LHCN-M2 (cell line): ENCODE results near the gene PEX14. TPM values are rescaled to one million over a fixed set of nuclear protein-coding genes. Genes with fewer than 3 reads are reported as not detected.
"Not testable (repeated sequence)": the region's sequence is repeated elsewhere in the genome, so short reads cannot be mapped to it uniquely, and the experiment has no call there.

ENCODE experiments used
- DNase-seq: peaks from one replicate; pipeline ENCODE4 v3.0.0-alpha.2; 2012; ENCODE audit warnings: low read depth
- polyA plus RNA-seq: library from polyadenylated mRNA; unstranded; fragments of >200 nt; gene quantifications from one replicate; pipeline ENCODE4 v1.2.1, GENCODE V29; 2012; ENCODE audit warnings: missing spikeins
- total RNA-seq: library from RNA; depleted of rRNA; stranded (reverse); fragments of >200 nt; gene quantifications from 2 replicates; pipeline ENCODE4 v1.2.3, GENCODE V29; 2014; rRNA removed

The PEX14 gene
- total RNA-seq, result 13.4 and 16.5 TPM in 2 replicates
- polyA plus RNA-seq, result 19.5 TPM

- peak; percentile 82 for DNase-seq
Observed at GRCh38 chr1:10474613-10475507, at the start of gene PEX14. PEX14 (plus strand) TSS chr1:10474950; CDS start chr1:10474967, 17 bp downstream.

GRCh38 chr1:10425826-10426534 is 48.8 kb upstream of the PEX14 start:
- not testable (repeated sequence) for DNase-seq

GRCh38 chr1:10426535-10426848 is 48.3 kb upstream of the PEX14 start:
- DNase-seq, result not testable (repeated sequence)

- no peak for DNase-seq
Observed at GRCh38 chr1:10428984-10429383, 45.8 kb upstream of the PEX14 start.

- DNase-seq, result no peak
Observed at GRCh38 chr1:10429868-10430215, 44.9 kb upstream of the PEX14 start.

- DNase-seq, result peak; percentile 87
Observed at GRCh38 chr1:10430216-10431069, 44.3 kb upstream of the PEX14 start, which contains the start of gene CENPS. CENPS (plus strand) TSS chr1:10430433; CDS start chr1:10430518, 85 bp downstream.

- DNase-seq, result peak; percentile 47
Observed at GRCh38 chr1:10431070-10431730, 43.5 kb upstream of the PEX14 start.

GRCh38 chr1:10432910-10433700 is 41.6 kb upstream of the PEX14 start:
- no peak for DNase-seq

GRCh38 chr1:10433790-10434189 is 41.0 kb upstream of the PEX14 start:
- no peak for DNase-seq

GRCh38 chr1:10434590-10434989 is 40.2 kb upstream of the PEX14 start:
- no peak for DNase-seq

GRCh38 chr1:10437052-10437451 is 37.7 kb upstream of the PEX14 start:
- DNase-seq, result no peak

GRCh38 chr1:10438677-10439163 is 36.0 kb upstream of the PEX14 start:
- DNase-seq, result no peak

GRCh38 chr1:10440305-10440704 is 34.4 kb upstream of the PEX14 start:
- DNase-seq, result no peak

GRCh38 chr1:10440794-10441193 is 34.0 kb upstream of the PEX14 start:
- DNase-seq, result no peak

- no peak for DNase-seq
Observed at GRCh38 chr1:10444248-10444647, 30.5 kb upstream of the PEX14 start.

- DNase-seq, result no peak
Observed at GRCh38 chr1:10444795-10445397, 29.9 kb upstream of the PEX14 start.

- DNase-seq, result no peak
Observed at GRCh38 chr1:10446790-10447422, 27.8 kb upstream of the PEX14 start.

- no peak for DNase-seq
Observed at GRCh38 chr1:10449751-10450150, 25.0 kb upstream of the PEX14 start, which contains the start of gene CORT. CORT (plus strand) TSS chr1:10450031; CDS start chr1:10450224, 193 bp downstream.

GRCh38 chr1:10450156-10450814 is 24.5 kb upstream of the PEX14 start:
- no peak for DNase-seq
